T47D (cell line): ENCODE measurements around the gene SBK2.

Experiments
- DNase-seq, 2 experiments: peaks; one replicate each; pipeline versions ENCODE4 v3.0.0 to v3.0.0-alpha.2; 2011 to 2012; ENCODE audit warnings: low read depth in 1 of 2, low spot score in 1 of 2
- JUND ChIP-seq: IDR thresholded peaks from 2 replicates; pipeline ENCODE4 v1.6.1; 2012; ENCODE audit warnings: low read depth
- in situ Hi-C: cut with HindIII; loops from 2 replicates; pipeline ENCODE4 v1.10.0; 2016; ENCODE audit warnings: low sequenced_read_pairs, low pct_unique_long_range_greater_than_20kb

SBK2 gene

GRCh38 chr19:55550321-55550650 lies 13.4 kb upstream of the SBK2 start:
- TF ChIP-seq JUND: no peak
- no peak for DNase-seq
- in situ Hi-C loops: no loop called here

- no peak for TF ChIP-seq JUND
- DNase-seq: no peak
- in situ Hi-C loops: no loop called here
Observed at GRCh38 chr19:55549500-55550320, 12.8 kb upstream of the SBK2 start.

- DNase-seq: no peak
- in situ Hi-C loops: no loop called here
- no peak for TF ChIP-seq JUND
Observed at GRCh38 chr19:55546822-55547614, 10.1 kb upstream of the SBK2 start.

GRCh38 chr19:55546011-55546410 lies 9.1 kb upstream of the SBK2 start:
- DNase-seq: no peak
- no peak for TF ChIP-seq JUND
- in situ Hi-C loops: no loop called here

- no peak for TF ChIP-seq JUND
- DNase-seq: no peak
- in situ Hi-C loops: no loop called here
Observed at GRCh38 chr19:55545443-55545842, 8.5 kb upstream of the SBK2 start, which contains the start of gene SBK3. TSS of gene SBK3 (minus strand) at chr19:55545543. CDS start at chr19:55545543, 0 bp downstream.

- no peak for TF ChIP-seq JUND
- in situ Hi-C loops: no loop called here
- no peak for DNase-seq
Observed at GRCh38 chr19:55544776-55545439, 8.0 kb upstream of the SBK2 start.

- DNase-seq: no peak
- TF ChIP-seq JUND: no peak
- in situ Hi-C loops: no loop called here
Observed at GRCh38 chr19:55544014-55544413, 7.1 kb upstream of the SBK2 start.

- no peak for DNase-seq
Observed at GRCh38 chr19:55543567-55543966, 6.6 kb upstream of the SBK2 start.

GRCh38 chr19:55542292-55542855 lies 5.4 kb upstream of the SBK2 start:
- no peak for TF ChIP-seq JUND
- no peak for DNase-seq
- in situ Hi-C loops: no loop called here

More at GRCh38 chr19:55543567-55543966, 6.6 kb upstream of the SBK2 start:
- no peak for TF ChIP-seq JUND
- in situ Hi-C loops: no loop called here

- no peak for TF ChIP-seq JUND
- in situ Hi-C loops: no loop called here
- DNase-seq: no peak
Observed at GRCh38 chr19:55541091-55541490, 4.2 kb upstream of the SBK2 start.

GRCh38 chr19:55540619-55541018 lies 3.7 kb upstream of the SBK2 start:
- no peak for DNase-seq
- TF ChIP-seq JUND: no peak
- in situ Hi-C loops: no loop called here

- no peak for TF ChIP-seq JUND
- in situ Hi-C loops: no loop called here
Observed at GRCh38 chr19:55539090-55539984, 2.4 kb upstream of the SBK2 start.

More at GRCh38 chr19:55539090-55539984, 2.4 kb upstream of the SBK2 start:
- DNase-seq: no peak
